SJCRH30 (cell line): ENCODE data around the gene ZNF143. TPM values are rescaled to one million over a fixed set of nuclear protein-coding genes. Genes with fewer than 3 reads are reported as not detected.

Experiments
- DNase-seq, 2 experiments: peaks; one replicate each; pipeline ENCODE4 v3.0.0-alpha.2; 2015 to 2020
- H3K27ac ChIP-seq: fragments of 250-450 bp; sonication (Bioruptor Pico); 2 replicates; pipeline ENCODE4 v1.5.1; 2020; ENCODE audit warnings: mild to moderate bottlenecking, moderate library complexity
- H3K27me3 ChIP-seq: fragments of 250-450 bp; sonication (Bioruptor Pico); 2 replicates; pipeline ENCODE4 v1.5.1; 2020; ENCODE audit warnings: mild to moderate bottlenecking, moderate library complexity
- H3K36me3 ChIP-seq: fragments of 250-450 bp; sonication (Bioruptor Pico); 2 replicates; pipeline ENCODE4 v1.5.1; 2020; ENCODE audit warnings: mild to moderate bottlenecking, moderate library complexity
- H3K4me1 ChIP-seq: fragments of 250-450 bp; sonication (Bioruptor Pico); 2 replicates; pipeline ENCODE4 v1.5.1; 2020; ENCODE audit warnings: mild to moderate bottlenecking, moderate library complexity
- H3K4me3 ChIP-seq: fragments of 250-450 bp; sonication (Bioruptor Pico); 2 replicates; pipeline ENCODE4 v1.5.1; 2020; ENCODE audit warnings: mild to moderate bottlenecking, moderate library complexity
- H3K9me3 ChIP-seq: fragments of 250-450 bp; sonication (Bioruptor Pico); replicated peaks from 2 replicates; pipeline ENCODE4 v1.5.1; 2020; ENCODE audit warnings: mild to moderate bottlenecking, moderate library complexity
- total RNA-seq: library from RNA; depleted of rRNA; stranded (reverse); fragments of >200 nt; shearing (Covaris generic); gene quantifications from 2 replicates; pipeline ENCODE4 v1.2.3, GENCODE V29; 2014

The ZNF143 gene
- total RNA-seq, 1 experiment from 2014 or later: 25.5 TPM

GRCh38 chr11:9561279-9561982 is 100.6 kb downstream of the ZNF143 start:
- H3K27ac ChIP-seq: no peak overlapping the region
- H3K36me3 ChIP-seq: no peaks in the 10 kb centered on the region
- H3K9me3 ChIP-seq: peaks cover 9% of the 10 kb centered on the region
- no peaks in the 10 kb centered on the region for H3K27me3 ChIP-seq
- no peak for DNase-seq
- H3K4me1 ChIP-seq: peaks cover 11% of the 10 kb centered on the region
- H3K4me3 ChIP-seq: no peak overlapping the region

DNA sequence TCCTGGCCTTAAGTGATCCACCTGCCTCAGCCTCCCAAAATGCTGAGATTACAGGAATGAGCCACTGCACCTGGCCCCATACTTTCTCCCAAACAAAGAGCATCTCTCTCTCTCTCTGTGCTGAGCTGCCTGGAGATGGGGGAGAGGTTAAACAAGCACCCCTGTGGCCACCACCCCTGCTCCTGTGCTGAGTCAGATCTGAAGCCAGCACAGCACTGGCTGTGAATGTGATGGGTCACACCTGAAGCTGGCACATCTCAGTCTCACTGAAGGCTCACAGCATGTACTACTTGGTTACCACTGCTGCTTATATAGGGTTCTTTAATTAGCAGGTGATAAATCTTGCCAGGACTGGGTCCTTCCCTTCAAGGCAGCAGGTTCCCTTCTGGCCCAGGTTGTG is 101.9 kb downstream of the ZNF143 start:
- Histone ChIP-seq H3K9me3 (peaks cover 9% of the 10 kb centered on the region), H3K4me3 (no peak overlapping the region), H3K27ac (no peak overlapping the region), H3K36me3 (no peaks in the 10 kb centered on the region), H3K27me3 (no peaks in the 10 kb centered on the region), H3K4me1 (peaks cover 19% of the 10 kb centered on the region)
- DNase-seq: no peak

DNA sequence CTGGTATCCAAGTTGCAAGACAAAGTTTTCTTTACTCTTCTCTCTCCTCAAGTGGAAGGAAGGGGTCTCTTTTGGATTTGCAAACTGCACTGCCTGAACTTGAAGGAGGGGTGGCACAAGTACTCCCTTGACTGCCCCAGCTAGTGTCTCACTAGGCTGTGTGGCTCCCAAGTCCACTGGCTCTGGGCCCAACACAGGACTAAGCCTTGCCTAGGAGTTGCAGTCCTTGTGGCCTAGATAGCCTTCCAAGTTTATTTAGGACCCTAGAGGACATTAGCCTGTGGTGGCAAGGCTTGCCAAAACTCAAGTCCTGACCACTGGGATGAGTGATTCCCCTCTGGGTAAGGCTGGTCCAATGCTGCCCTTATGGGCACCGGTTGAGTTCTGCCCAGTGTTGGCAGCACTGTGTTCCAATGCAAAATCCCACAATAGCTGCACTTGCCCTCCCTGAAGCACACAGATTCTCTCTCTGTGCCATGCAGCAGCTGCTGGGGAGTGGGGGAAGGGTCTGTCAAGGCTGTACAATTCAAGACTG is 102.5 kb downstream of the ZNF143 start:
- Histone ChIP-seq H3K36me3 (no peaks in the 10 kb centered on the region), H3K27ac (no peak overlapping the region), H3K27me3 (no peaks in the 10 kb centered on the region), H3K4me1 (peaks cover 25% of the 10 kb centered on the region), H3K4me3 (no peak overlapping the region), H3K9me3 (peaks cover 9% of the 10 kb centered on the region)
- no peak for DNase-seq

GRCh38 chr11:9565822-9566560 is 105.2 kb downstream of the ZNF143 start:
- peaks cover 37% of the 10 kb centered on the region for H3K4me1 ChIP-seq
- DNase-seq: peak; percentile 90 to 97
- H3K4me3 ChIP-seq: no peak overlapping the region
- peaks cover 9% of the 10 kb centered on the region for H3K9me3 ChIP-seq
- H3K27me3 ChIP-seq: no peaks in the 10 kb centered on the region
- H3K27ac ChIP-seq: peak overlapping the region; percentile 88
- no peaks in the 10 kb centered on the region for H3K36me3 ChIP-seq

- peak in 1 of 2 experiments; percentile 51 for DNase-seq
- no peak overlapping the region for H3K4me3 ChIP-seq
- H3K36me3 ChIP-seq: no peaks in the 10 kb centered on the region
- peak overlapping the region; percentile 88 for H3K27ac ChIP-seq
- peaks cover 3% of the 10 kb centered on the region; the same call in 1 of the 2 replicates for H3K9me3 ChIP-seq
- no peaks in the 10 kb centered on the region for H3K27me3 ChIP-seq
- peaks cover 43% of the 10 kb centered on the region for H3K4me1 ChIP-seq
Measured at GRCh38 chr11:9566561-9567063, 105.8 kb downstream of the ZNF143 start.

GRCh38 chr11:9567401-9567800 is 106.6 kb downstream of the ZNF143 start:
- Histone ChIP-seq H3K9me3 (no peaks in the 10 kb centered on the region), H3K27me3 (no peaks in the 10 kb centered on the region), H3K27ac (peak overlapping the region; percentile 98; the same call in 1 of the 2 replicates), H3K4me3 (no peak overlapping the region), H3K36me3 (no peaks in the 10 kb centered on the region), H3K4me1 (peaks cover 46% of the 10 kb centered on the region)
- no peak for DNase-seq

DNA sequence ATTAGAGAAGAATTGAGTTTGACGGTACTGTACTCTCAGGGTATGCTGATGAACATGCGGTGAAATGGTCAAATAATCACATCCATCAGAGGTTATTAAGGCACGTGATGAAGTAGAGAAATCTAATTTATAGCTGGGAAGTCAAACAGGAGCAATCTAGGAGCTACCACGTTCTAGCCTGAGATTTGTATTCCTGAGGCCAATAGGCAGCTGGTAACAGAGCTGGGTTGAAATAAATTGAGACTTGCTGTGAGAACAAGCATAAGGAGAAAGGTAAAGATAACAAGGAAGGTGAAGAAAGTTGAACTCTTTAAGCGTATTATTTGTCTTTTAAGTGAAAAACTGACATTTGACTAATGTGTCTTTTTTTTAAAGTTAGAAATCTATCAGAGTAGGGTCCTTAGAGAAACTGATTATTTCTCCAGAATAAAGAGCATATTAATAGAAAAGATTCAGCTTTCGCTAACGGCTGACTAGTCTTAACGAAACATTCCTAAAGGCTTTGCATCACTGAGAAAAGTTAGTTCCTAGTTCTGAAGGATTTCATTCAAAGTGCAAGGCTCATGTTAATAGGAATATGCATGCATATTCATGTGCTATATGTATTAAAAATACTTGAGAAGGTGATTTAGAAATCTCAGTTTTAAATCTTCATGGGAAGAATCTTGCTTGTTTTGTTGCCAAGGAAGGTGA is 107.5 kb downstream of the ZNF143 start:
- Histone ChIP-seq H3K27me3 (no peaks in the 10 kb centered on the region), H3K4me3 (peak overlapping the region; percentile 43), H3K36me3 (no peaks in the 10 kb centered on the region), H3K27ac (peak overlapping the region; percentile 98), H3K9me3 (no peaks in the 10 kb centered on the region), H3K4me1 (peaks cover 46% of the 10 kb centered on the region)
- DNase-seq: peak in 1 of 2 experiments; percentile 41

DNA sequence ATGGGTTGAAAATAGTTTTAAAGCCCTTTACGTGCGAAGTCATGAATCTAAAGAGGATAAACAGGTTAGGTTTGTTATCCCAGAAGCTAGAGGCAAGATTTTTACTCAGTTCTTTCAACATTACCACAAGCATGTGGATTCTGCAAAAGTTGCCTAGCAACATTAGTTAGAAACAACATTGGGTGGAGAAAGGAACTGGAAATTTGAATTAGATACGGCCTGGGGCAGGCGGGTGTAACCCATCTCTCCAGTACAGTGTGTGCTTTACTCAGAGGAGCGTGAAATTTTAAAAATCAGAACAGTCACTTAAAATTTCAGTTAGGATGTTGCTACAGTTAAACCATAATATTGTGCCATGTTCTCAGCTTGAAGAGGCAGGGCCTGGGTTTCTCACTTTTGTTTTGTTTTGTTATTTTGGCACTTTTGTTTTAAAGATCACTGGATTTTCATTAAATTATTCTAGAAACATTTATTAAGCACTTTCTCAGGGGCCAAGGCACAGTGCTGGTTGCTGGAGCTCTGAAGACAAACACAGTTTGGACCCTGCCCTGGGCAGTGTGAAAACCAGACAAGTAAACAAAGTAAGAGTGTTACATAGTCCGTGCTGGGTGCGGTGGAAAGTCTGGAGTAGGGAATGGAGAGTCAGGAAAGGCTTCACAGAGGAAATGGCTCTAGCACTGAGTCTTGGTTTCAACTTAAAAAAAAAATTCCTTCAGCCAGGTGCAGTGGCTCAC is 108.2 kb downstream of the ZNF143 start:
- Histone ChIP-seq H3K36me3 (no peaks in the 10 kb centered on the region), H3K27me3 (no peaks in the 10 kb centered on the region), H3K4me1 (peaks cover 46% of the 10 kb centered on the region), H3K9me3 (no peaks in the 10 kb centered on the region), H3K4me3 (peak overlapping the region; percentile 43), H3K27ac (peak overlapping the region; percentile 98)
- peak; percentile 80 to 91 for DNase-seq

- H3K36me3 ChIP-seq: no peaks in the 10 kb centered on the region
- peak overlapping the region; percentile 43 for H3K4me3 ChIP-seq
- H3K9me3 ChIP-seq: no peaks in the 10 kb centered on the region
- H3K4me1 ChIP-seq: peaks cover 46% of the 10 kb centered on the region
- H3K27me3 ChIP-seq: no peaks in the 10 kb centered on the region
- DNase-seq: peak in 1 of 2 experiments; percentile 49
- peak overlapping the region; percentile 98 for H3K27ac ChIP-seq
Measured at GRCh38 chr11:9569588-9570164, 108.9 kb downstream of the ZNF143 start.

DNA sequence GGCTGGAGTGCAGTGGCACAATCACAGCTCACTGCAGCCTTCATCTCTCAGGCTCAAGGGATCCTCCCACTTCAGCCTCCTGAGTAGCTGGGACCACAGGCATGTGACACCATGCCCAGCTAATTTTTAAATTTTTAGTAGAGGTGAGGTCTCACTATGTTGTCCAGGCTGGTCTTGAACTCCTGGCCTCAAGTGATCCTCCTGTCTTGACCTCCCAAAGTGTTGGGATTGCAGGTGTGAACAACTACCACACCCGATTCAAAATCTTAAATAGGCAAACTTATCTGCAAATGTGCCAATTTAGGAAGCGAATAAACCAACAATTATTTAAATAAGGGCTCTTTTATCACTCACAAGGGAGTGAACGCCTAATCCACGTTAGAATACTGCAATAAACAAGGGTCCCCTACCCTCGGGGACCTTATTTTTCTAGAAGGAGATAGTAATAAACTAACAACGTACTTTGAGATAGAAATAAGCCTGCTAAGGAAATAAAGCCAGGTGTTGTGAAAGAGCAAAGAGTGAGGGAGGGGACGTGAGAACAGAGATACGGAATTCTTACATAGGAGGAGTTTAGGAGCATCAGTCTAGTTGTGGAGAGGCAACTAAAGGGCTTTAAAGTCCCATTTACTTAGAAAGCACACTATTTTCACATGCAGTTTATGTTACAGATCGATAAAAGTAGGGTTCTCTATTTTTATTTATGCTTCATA is 109.7 kb downstream of the ZNF143 start:
- no peak for DNase-seq
- Histone ChIP-seq H3K36me3 (peaks cover 4% of the 10 kb centered on the region), H3K4me3 (no peak overlapping the region), H3K27ac (no peak overlapping the region; the same call in 1 of the 2 replicates), H3K27me3 (no peaks in the 10 kb centered on the region), H3K4me1 (peaks cover 41% of the 10 kb centered on the region), H3K9me3 (no peaks in the 10 kb centered on the region)

GRCh38 chr11:9571071-9571762 is 110.4 kb downstream of the ZNF143 start:
- Histone ChIP-seq H3K36me3 (peaks cover 11% of the 10 kb centered on the region), H3K27ac (peak overlapping the region; percentile 89), H3K4me3 (peak overlapping the region; percentile 79), H3K9me3 (no peaks in the 10 kb centered on the region), H3K4me1 (peaks cover 38% of the 10 kb centered on the region), H3K27me3 (no peaks in the 10 kb centered on the region)
- DNase-seq: peak in 1 of 2 experiments; percentile 54

GRCh38 chr11:9571763-9572115 is 110.9 kb downstream of the ZNF143 start:
- Histone ChIP-seq H3K4me3 (peak overlapping the region; percentile 79), H3K27ac (peak overlapping the region; percentile 89), H3K9me3 (no peaks in the 10 kb centered on the region), H3K36me3 (peaks cover 16% of the 10 kb centered on the region), H3K27me3 (no peaks in the 10 kb centered on the region), H3K4me1 (peaks cover 38% of the 10 kb centered on the region)
- DNase-seq: peak; percentile 29 to 60
